A673 (cell line): ENCODE data around the gene MYCN.

Source experiments
- CTCF ChIP-seq: fragments of 300-800, 200-600 bp; sonication (generic); conservative IDR thresholded peaks from 2 replicates; pipeline ENCODE4 v1.5.1; 2017; ENCODE audit warnings: low read depth, mild to moderate bottlenecking, antibody characterized with exemption, low read length, moderate library complexity, mixed read lengths
- EZH2 ChIP-seq: fragments of 200-600 bp; sonication (generic); IDR thresholded peaks from 2 replicates; pipeline ENCODE4 v1.6.1; 2017; ENCODE audit warnings: borderline replicate concordance, low read depth, mild to moderate bottlenecking, mixed read lengths, antibody characterized with exemption, low read length; ENCODE audit not compliant: poor library complexity, severe bottlenecking

GRCh38 chr2:15976354-15976753 lies 36.0 kb downstream of the MYCN start:
- TF ChIP-seq CTCF (no peak), EZH2 (no peak)
